HFFc6 (cell line): Measurements from ENCODE around the gene SLU7. TPM values are rescaled to one million over a fixed set of nuclear protein-coding genes. Genes with fewer than 3 reads are reported as not detected.

ENCODE experiments used
- DNase-seq: peaks from one replicate; pipeline ENCODE4 v3.0.0-alpha.2; 2018
- H3K27ac Mint-ChIP-seq: 2 replicates; pipeline ENCODE4 v1.8.0; 2020; ENCODE audit warnings: mild to moderate bottlenecking, mixed read lengths
- H3K27me3 Mint-ChIP-seq: 2 replicates; pipeline ENCODE4 v1.8.0; 2021; ENCODE audit warnings: mild to moderate bottlenecking, moderate library complexity, mixed read lengths; ENCODE audit not compliant: insufficient read depth
- H3K36me3 Mint-ChIP-seq: 2 replicates; pipeline ENCODE4 v1.8.0; 2021; ENCODE audit warnings: low read depth, mixed read lengths
- H3K4me1 Mint-ChIP-seq: 2 replicates; pipeline ENCODE4 v1.8.0; 2020; ENCODE audit warnings: low read depth, mixed read lengths
- H3K4me3 Mint-ChIP-seq: 2 replicates; pipeline ENCODE4 v1.8.0; 2020; ENCODE audit warnings: mild to moderate bottlenecking, moderate library complexity, mixed read lengths
- H3K9me3 Mint-ChIP-seq: 2 replicates; pipeline ENCODE4 v1.8.0; 2020; ENCODE audit warnings: mild to moderate bottlenecking, mixed read lengths
- total RNA-seq, 6 experiments: library from RNA; stranded (reverse); fragmentation: NEBNext Ultra II Directional; extraction: Animal tissue kit (Norgen Biotek cat#: 25700); gene quantifications; 2 replicates in 1 of 6; 3 replicates in 5 of 6; pipeline ENCODE4 v1.2.3, GENCODE V29; 2021
- TF ChIP-seq, protein P1 (sequence below): fragments of 200-600 bp; sonication (generic); IDR thresholded peaks from 2 replicates; pipeline ENCODE4 v1.5.0; 2021; ENCODE audit warnings: antibody characterized with exemption, mild to moderate bottlenecking

The SLU7 gene
- total RNA-seq, 6 experiments from 2014 or later, result 32.1 to 47.3 (median 42.1) TPM

GRCh38 chr5:160367261-160367660 lies 51.6 kb downstream of the SLU7 start:
- Mint-ChIP-seq H3K27me3 (peaks cover 8% of the 10 kb centered on the region), H3K4me3 (no peak overlapping the region), H3K4me1 (peaks cover 18% of the 10 kb centered on the region), H3K36me3 (no peaks in the 10 kb centered on the region), H3K9me3 (no peaks in the 10 kb centered on the region), H3K27ac (no peak overlapping the region)
- TF ChIP-seq, protein P1, sequence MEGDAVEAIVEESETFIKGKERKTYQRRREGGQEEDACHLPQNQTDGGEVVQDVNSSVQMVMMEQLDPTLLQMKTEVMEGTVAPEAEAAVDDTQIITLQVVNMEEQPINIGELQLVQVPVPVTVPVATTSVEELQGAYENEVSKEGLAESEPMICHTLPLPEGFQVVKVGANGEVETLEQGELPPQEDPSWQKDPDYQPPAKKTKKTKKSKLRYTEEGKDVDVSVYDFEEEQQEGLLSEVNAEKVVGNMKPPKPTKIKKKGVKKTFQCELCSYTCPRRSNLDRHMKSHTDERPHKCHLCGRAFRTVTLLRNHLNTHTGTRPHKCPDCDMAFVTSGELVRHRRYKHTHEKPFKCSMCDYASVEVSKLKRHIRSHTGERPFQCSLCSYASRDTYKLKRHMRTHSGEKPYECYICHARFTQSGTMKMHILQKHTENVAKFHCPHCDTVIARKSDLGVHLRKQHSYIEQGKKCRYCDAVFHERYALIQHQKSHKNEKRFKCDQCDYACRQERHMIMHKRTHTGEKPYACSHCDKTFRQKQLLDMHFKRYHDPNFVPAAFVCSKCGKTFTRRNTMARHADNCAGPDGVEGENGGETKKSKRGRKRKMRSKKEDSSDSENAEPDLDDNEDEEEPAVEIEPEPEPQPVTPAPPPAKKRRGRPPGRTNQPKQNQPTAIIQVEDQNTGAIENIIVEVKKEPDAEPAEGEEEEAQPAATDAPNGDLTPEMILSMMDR, result no peak
- DNase-seq, result no peak

- TF ChIP-seq, protein P1, result no peak
- Mint-ChIP-seq H3K27ac (no peak overlapping the region), H3K36me3 (no peaks in the 10 kb centered on the region), H3K4me3 (no peak overlapping the region), H3K4me1 (peaks cover 18% of the 10 kb centered on the region), H3K9me3 (no peaks in the 10 kb centered on the region), H3K27me3 (peaks cover 8% of the 10 kb centered on the region)
- DNase-seq, result no peak
Measured at GRCh38 chr5:160366230-160366629, 52.7 kb downstream of the SLU7 start.

GRCh38 chr5:160363660-160364395 lies 55.1 kb downstream of the SLU7 start:
- no peak for DNase-seq
- H3K27ac Mint-ChIP-seq, result no peak overlapping the region
- H3K4me3 Mint-ChIP-seq, result no peak overlapping the region
- TF ChIP-seq, protein P1, result no peak
- H3K9me3 Mint-ChIP-seq, result no peaks in the 10 kb centered on the region
- no peaks in the 10 kb centered on the region for H3K36me3 Mint-ChIP-seq
- peaks cover 4% of the 10 kb centered on the region; the same call in 1 of the 2 replicates for H3K27me3 Mint-ChIP-seq
- peaks cover 5% of the 10 kb centered on the region; the same call in 1 of the 2 replicates for H3K4me1 Mint-ChIP-seq

DNA sequence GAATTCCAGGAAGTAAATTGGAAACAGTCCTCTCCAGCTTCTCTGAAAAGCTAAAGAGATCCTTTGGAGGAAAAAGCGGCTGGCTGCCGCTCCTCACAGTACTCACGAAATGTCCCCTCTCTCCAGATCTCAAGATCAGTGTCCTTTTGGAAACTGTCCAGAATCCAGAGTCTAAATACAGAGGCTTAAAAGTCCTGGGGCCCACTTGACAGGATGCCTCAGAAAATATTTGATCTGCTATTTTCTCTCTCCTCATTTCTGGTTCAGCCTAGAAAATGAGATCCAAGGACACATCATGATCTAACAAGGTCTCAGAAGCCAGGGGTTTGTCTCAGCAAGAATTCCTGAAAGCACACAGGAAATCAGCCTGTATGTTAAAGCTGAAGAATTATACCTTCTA lies 55.7 kb downstream of the SLU7 start:
- Mint-ChIP-seq H3K27me3 (peaks cover 2% of the 10 kb centered on the region; the same call in 1 of the 2 replicates), H3K9me3 (no peaks in the 10 kb centered on the region), H3K4me1 (peaks cover 5% of the 10 kb centered on the region; the same call in 1 of the 2 replicates), H3K27ac (no peak overlapping the region), H3K4me3 (no peak overlapping the region), H3K36me3 (no peaks in the 10 kb centered on the region)
- TF ChIP-seq, protein P1, result no peak
- no peak for DNase-seq

DNA sequence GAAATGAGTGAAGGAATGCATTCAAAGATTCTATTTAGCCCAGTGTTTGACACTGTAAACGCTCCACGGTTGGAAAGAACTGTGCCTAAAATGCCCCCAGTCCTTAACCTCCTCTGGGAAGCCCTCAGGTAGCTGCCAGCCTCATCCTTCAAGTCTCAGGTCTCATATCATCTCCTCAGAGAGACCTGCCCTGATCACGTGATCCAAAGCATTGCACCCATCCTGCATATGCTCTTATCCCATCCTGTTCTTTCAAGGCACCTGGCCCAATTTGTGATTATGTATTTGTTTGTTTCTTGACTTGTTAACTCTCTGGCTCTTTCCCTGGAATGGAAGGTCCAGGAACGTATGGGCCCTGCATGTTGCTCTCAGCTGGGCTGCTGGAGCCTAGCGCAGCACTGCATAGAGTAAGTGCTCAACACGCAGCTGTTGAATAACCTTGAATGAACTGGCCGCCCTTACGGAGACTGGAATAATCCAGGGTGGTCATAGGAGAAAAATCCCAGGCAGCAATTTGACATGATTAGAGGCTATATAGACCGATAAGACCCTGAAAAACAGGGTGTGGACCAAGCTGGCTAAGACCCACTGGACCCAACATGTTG lies 57.2 kb downstream of the SLU7 start:
- Mint-ChIP-seq H3K4me1 (peaks cover 5% of the 10 kb centered on the region; the same call in 1 of the 2 replicates), H3K9me3 (no peaks in the 10 kb centered on the region), H3K4me3 (no peak overlapping the region), H3K36me3 (no peaks in the 10 kb centered on the region), H3K27ac (no peak overlapping the region), H3K27me3 (peaks cover 6% of the 10 kb centered on the region)
- no peak for DNase-seq
- TF ChIP-seq, protein P1, result no peak
